PC-3 (cell line): ENCODE data around the gene AKNA.

ENCODE experiments used
- EZH2 ChIP-seq: fragments of 300-600 bp; sonication (generic); IDR thresholded peaks from one replicate; pipeline ENCODE4 v1.6.1; 2017; ENCODE audit warnings: antibody characterized with exemption, mild to moderate bottlenecking, low read length; ENCODE audit not compliant: unreplicated experiment
- EZH2phosphoT487 ChIP-seq: fragments of 300-600 bp; sonication (generic); IDR thresholded peaks from 2 replicates; pipeline ENCODE4 v1.6.1; 2018; ENCODE audit warnings: mild to moderate bottlenecking, antibody characterized with exemption, low read length, borderline replicate concordance
- TF ChIP-seq, protein P1 (sequence below): fragments of 300-600 bp; sonication (generic); conservative IDR thresholded peaks from 2 replicates; pipeline ENCODE4 v1.5.1; 2017; ENCODE audit warnings: antibody characterized with exemption, low read depth, mild to moderate bottlenecking, low read length

DNA sequence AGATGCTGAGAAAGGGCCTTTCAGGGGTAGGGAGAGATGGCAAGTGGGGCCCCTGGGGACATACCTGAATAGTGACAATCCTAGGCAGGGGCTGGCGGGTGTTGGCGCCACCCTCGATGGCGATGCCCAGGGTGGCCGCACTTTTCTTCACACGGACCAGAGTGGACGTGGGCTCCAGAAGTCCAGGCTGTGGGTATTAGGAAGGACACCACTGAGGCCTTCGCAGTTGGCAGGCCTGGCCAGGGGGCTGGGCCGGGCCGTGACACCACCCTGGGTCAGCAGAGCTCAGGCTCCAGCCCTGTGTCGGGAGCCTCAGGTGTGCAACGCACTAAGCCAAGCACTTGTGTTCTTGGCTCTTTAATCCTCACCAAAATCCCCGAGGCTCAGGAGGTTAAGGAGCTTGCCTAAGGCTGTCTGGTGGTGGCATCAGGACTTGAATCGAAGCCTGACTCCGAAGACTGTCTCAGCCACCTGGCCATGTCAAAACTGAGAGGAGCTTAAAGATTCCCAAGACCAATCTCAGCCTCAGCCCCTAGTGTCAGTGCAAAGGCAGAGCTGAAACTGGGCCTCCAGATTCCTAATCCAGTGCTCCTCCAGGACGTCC is 15.5 kb upstream of the AKNA start:
- TF ChIP-seq, protein P1, sequence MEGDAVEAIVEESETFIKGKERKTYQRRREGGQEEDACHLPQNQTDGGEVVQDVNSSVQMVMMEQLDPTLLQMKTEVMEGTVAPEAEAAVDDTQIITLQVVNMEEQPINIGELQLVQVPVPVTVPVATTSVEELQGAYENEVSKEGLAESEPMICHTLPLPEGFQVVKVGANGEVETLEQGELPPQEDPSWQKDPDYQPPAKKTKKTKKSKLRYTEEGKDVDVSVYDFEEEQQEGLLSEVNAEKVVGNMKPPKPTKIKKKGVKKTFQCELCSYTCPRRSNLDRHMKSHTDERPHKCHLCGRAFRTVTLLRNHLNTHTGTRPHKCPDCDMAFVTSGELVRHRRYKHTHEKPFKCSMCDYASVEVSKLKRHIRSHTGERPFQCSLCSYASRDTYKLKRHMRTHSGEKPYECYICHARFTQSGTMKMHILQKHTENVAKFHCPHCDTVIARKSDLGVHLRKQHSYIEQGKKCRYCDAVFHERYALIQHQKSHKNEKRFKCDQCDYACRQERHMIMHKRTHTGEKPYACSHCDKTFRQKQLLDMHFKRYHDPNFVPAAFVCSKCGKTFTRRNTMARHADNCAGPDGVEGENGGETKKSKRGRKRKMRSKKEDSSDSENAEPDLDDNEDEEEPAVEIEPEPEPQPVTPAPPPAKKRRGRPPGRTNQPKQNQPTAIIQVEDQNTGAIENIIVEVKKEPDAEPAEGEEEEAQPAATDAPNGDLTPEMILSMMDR, result no peak
- TF ChIP-seq EZH2, result no peak
- no peak for TF ChIP-seq EZH2phosphoT487
